GM18508 (cell line): ENCODE measurements around the gene TTC28.

Experiments used
- ATAC-seq: cut with Tn5 transposase; IDR thresholded peaks from one replicate; pipeline ENCODE4 v1.9.1; 2021; ENCODE audit warnings: moderate number of reproducible peaks; ENCODE audit not compliant: insufficient read depth, unreplicated experiment

TTC28 gene

GRCh38 chr22:27988704-27989103, 690.9 kb downstream of the TTC28 start:
- ATAC-seq: no peak

- ATAC-seq: no peak
Observed at GRCh38 chr22:27987557-27987956, 692.1 kb downstream of the TTC28 start.

DNA sequence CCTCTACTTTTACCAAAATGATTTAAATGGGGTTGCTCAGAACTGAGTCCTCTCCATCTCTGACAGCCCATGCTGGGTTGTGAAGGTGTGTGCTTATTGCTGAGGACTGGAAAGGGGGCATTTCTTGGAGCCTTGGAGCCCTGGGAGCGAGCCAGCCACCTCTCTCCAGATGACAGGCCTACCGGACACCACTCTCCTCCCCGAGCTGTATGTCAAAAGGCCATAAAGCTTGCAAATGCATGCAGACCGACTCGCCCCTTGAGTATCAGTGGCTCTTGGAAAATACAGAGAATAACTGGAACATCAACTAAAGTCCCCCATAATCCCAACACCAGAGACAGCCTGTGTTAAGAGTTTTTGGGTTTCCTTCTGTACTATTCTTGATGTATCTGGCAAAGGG, 692.7 kb downstream of the TTC28 start:
- ATAC-seq: no peak

DNA sequence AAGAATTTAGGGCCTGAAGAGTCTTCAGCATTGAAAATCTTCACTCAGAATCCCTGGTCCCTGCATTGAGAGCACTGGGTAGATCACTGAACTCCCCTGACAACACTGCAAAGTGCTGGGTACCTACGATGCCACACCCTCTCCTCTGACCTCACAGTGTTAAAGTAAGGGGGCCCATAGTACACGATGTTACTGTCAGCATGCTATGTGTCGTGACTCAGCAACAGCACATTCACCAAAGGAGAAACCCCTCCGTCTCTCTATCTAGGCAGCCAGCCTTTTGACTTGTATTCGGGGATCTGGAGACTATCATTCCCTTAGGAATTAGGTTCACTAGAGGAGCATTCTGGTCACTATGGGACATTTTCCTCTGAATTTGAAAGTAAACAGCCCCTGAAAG, 693.2 kb downstream of the TTC28 start:
- ATAC-seq: no peak

DNA sequence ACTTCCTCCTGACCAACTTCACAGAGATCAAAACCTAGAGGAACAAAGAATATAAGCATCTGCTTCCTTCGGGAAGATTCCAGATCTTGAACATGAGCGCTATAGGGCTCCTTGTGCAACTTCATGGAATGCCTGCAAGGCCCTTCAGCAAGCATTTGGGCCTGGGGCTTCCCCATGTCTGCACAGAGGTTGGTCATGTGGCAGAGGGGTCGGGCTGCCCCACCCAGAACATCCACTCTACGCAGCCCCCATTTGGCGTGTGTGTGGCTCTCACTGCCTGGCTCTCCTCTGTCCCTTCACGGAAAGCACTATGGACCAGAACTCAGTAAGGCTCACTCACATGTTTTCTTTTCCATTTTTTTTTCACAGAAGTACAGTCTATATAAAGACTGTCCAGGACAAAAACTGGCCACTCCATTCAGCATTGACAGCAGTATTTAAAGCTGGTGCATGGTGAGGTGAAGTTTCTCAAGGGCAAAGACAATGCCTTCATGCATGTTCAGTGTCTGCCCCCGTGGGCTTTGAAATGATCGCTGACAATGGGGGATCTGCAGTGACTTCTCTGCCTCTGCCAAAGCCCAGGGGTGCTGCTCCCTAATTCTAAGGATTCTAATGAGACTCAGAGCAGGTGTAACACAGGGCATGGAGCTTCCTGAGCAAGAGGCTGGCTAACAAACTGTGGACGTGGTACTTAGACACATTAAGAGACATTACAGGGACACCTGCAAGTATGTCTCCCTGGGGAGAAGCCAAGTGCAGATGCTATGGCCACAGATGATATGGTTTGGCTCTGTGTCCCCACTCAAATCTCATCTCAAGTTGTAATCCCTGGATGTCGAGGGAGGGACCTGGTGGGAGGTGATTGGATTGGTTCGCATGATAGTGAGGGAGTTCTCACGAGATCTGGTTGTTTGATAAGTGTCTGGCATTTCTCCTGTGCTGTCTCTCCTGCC, 694.0 kb downstream of the TTC28 start:
- ATAC-seq: no peak

GRCh38 chr22:27984723-27985122, 694.9 kb downstream of the TTC28 start:
- ATAC-seq: no peak

- ATAC-seq: no peak
Observed at GRCh38 chr22:27984001-27984695, 695.5 kb downstream of the TTC28 start.

DNA sequence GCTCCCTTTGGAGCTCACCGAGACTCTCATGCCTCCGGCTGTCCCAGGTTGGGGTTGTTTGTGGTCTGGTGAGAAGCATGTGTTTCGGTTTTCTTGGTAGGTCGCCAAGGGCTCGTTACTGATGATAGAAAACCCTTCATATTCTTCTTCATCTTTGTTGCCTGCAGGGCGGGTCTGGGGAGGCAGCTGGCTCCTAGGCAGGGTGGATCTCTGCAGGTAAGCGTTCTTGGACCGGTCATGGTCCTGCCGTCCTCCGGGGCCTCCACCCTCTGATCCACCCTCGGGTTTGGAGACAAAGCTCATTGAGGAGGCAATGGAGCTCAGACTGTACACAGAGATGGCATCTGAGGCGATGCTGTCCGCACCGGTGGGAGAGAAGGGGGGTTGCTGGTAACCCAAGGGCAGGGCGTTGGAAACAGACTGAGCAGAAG, 696.3 kb downstream of the TTC28 start:
- no peak for ATAC-seq

DNA sequence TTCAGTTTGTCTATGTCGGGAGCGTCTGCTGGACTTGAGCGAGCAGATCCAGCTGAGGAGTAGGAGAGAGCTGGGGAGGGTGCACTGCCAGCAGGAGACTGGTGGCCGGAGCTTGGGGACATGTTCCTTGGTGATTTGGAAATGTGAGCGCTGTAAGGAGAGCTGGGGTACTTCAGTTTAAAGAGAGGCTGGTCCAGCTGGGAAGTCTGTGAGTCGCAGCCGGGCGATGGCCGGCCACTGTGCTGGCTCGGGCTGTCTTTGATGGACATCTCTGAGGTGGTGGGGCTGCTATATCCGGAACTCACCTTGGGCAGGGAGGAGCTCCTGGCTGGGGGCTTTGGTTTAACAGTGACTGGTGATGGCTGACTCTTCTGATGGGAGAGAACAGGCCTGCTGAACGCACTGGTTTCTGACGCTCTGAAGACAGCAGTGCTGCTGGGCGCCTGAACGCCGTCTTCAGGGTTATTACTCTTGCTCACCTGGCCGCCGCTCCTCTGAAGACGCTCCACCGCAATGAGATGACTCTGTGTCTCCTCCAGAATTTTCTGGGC, 696.9 kb downstream of the TTC28 start:
- no peak for ATAC-seq

- ATAC-seq: no peak
Observed at GRCh38 chr22:27982106-27982505, 697.5 kb downstream of the TTC28 start.

GRCh38 chr22:27980424-27981148, 699.1 kb downstream of the TTC28 start:
- ATAC-seq: no peak

GRCh38 chr22:27978802-27979201, 700.8 kb downstream of the TTC28 start:
- no peak for ATAC-seq

GRCh38 chr22:27978317-27978716, 701.3 kb downstream of the TTC28 start:
- ATAC-seq: no peak

DNA sequence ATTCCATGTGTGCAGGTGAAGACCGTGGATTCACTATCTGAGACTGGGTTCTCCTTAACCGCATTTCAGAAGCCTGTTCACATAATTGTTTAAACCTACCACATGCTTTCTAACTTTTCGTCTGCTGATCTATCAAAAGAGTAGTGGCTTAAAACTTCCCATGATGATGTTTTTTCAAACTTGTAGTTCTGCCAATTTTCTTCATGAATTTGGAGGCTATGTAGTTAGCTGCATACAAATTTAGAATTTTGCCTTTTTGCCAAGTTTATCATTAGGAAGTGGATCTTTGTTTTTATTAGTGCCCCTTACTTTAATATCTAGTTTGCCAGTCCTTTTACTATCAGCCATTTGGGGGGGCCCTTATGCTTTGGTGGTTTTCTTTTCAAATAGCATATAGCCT, 703.1 kb downstream of the TTC28 start:
- no peak for ATAC-seq

- no peak for ATAC-seq
Observed at GRCh38 chr22:27975381-27976013, 704.1 kb downstream of the TTC28 start.

- no peak for ATAC-seq
Observed at GRCh38 chr22:27973846-27974245, 705.8 kb downstream of the TTC28 start.

DNA sequence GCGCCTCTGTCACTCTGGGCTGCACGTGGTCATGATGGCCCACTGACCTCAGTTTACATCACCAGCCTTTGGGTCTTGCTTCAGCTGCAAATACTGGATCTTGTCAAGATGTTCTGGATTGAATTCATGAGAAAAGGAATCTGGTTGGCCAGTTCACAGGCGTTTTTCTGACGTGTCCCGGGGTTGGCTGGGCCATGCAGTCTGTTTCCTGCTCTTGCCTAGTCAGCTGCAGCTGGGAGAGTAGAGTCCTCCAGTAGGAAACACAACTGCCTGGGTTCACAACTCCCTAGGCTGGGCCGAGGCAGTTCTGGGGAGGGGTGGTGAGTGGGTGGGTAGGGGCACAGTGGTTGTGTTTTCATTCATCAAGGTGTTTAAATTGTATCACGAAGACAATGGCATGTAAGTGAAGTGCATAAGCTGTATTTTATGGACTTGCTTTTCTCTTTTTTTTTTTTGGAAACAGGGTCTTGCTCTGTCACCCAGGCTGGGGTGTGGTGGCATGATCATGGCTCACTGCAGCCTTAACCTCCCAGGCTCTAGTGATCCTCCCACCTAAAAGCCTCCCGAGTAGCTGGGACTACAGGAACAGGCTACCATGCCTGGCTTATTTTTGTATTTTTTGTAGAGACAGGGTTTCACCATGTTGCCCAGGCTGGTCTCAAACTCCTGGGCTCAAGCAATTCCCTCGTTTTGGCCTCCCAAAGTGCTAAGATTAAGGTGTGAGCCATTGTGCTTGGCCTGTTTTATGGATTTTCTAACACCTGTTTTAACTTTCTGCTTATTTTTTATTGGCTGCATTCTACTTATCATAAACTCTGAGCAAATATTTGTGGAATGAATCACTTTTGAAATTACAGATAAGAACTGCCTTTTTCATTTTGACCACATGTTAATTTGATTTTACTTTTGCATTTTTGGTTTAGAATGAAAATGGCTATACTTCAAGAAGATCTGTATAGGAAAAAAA, 706.6 kb downstream of the TTC28 start:
- ATAC-seq: no peak

DNA sequence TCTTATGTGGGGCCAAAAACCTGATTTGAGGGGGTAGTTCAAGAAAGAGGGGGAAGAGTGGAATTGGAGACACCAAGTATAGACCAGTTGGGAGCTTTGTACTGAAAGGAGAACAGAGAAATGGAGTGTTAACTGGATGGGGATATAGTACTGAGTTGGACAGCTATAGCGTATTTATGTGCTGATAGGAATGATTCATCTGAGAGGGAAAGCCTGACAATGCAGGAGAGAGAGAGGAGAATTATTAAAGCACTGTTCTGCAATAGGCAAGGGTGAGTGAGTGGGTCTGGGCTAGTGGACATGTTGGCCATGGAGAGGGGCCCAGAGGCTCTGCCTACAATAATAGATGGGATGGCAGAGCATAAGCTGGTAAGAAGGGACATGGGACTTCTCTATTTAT, 707.7 kb downstream of the TTC28 start:
- ATAC-seq: no peak

DNA sequence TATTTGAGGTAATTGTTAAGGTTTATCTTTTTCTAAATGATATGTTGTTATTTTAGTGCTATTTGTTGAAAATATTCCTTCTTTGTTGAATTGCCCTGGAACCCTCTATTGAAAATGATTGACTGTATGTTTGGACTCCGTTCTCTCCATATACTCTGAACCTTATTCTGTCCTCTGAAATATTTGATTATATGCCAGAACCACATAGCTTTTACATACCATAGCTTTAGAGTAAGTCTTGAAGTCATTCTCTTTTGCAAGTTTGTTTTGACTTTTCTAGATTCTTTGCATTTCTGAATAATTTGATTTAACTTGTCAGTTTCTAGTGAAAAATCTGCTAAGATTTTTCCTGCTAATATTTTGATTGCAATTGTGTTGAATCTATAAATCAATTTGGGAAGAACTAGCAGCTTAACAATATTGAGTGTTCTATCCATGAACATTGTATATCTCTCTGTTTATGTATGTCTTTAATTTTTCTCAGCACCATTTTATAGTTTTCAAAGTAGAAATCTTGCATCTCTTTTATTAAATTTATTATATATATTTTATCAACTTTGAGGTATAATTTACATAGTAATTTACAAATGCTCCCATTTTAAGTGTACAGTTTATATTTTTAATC, 708.9 kb downstream of the TTC28 start:
- ATAC-seq: no peak
